HG03280 (cell line): ENCODE measurements around the gene GGPS1.
A peak's percentile ranks its signal among the peaks of the same experiment; 100 is the strongest.
"Not testable (repeated sequence)": the region's sequence is repeated elsewhere in the genome, so short reads cannot be mapped to it uniquely, and the experiment has no call there.

Experiments used
- ATAC-seq: cut with Tn5 transposase; IDR thresholded peaks from one replicate; pipeline ENCODE4 v1.9.1; 2021; ENCODE audit warnings: mild to moderate bottlenecking, moderate library complexity; ENCODE audit not compliant: unreplicated experiment

GGPS1 gene

GRCh38 chr1:235336903-235337302, 8.5 kb downstream of the GGPS1 start:
- ATAC-seq, result no peak

- no peak for ATAC-seq
Measured at GRCh38 chr1:235339746-235340145, 11.4 kb downstream of the GGPS1 start.

GRCh38 chr1:235341334-235341733, 13.0 kb downstream of the GGPS1 start:
- no peak for ATAC-seq

GRCh38 chr1:235342039-235342438, 13.7 kb downstream of the GGPS1 start:
- ATAC-seq, result no peak

GRCh38 chr1:235342471-235342870, 14.1 kb downstream of the GGPS1 start:
- no peak for ATAC-seq

- ATAC-seq, result no peak
Measured at GRCh38 chr1:235343726-235344125, 15.4 kb downstream of the GGPS1 start.

GRCh38 chr1:235351441-235351840, 23.1 kb downstream of the GGPS1 start:
- no peak for ATAC-seq

- no peak for ATAC-seq
Measured at GRCh38 chr1:235351898-235352297, 23.5 kb downstream of the GGPS1 start.

GRCh38 chr1:235357485-235358373, 29.4 kb downstream of the GGPS1 start:
- ATAC-seq, result no peak

GRCh38 chr1:235358899-235359298, 30.5 kb downstream of the GGPS1 start:
- no peak for ATAC-seq

GRCh38 chr1:235364189-235364588, 35.8 kb downstream of the GGPS1 start:
- not testable (repeated sequence) for ATAC-seq

- no peak for ATAC-seq
Measured at GRCh38 chr1:235366286-235366685, 37.9 kb downstream of the GGPS1 start.

GRCh38 chr1:235367000-235367908, 38.9 kb downstream of the GGPS1 start, which contains the start of gene TBCE:
TSS of gene TBCE (plus strand) at chr1:235367427. CDS start at chr1:235380050, 12,623 bp downstream.
- ATAC-seq, result peak; percentile 100

GRCh38 chr1:235368428-235368827, 40.1 kb downstream of the GGPS1 start:
- ATAC-seq, result no peak

GRCh38 chr1:235369802-235370201, 41.4 kb downstream of the GGPS1 start:
- ATAC-seq, result no peak

GRCh38 chr1:235375919-235376605, 47.7 kb downstream of the GGPS1 start:
- no peak for ATAC-seq

GRCh38 chr1:235378134-235378735, 49.9 kb downstream of the GGPS1 start:
- not testable (repeated sequence) for ATAC-seq

GRCh38 chr1:235381955-235382739, 53.8 kb downstream of the GGPS1 start:
- not testable (repeated sequence) for ATAC-seq

GRCh38 chr1:235385633-235386032, 57.3 kb downstream of the GGPS1 start:
- ATAC-seq, result not testable (repeated sequence)

- no peak for ATAC-seq
Measured at GRCh38 chr1:235391874-235392273, 63.5 kb downstream of the GGPS1 start.
